HL-60/S4 treated with retinoic acid at 250 ng/mL for 4 days and 3 days (cell line): ENCODE data around the gene ASNSD1.

Experiments
- in situ Hi-C: fragments of 300-500 bp; cut with MboI; formaldehyde crosslinking; loops from 2 replicates; pipeline ENCODE4 v1.7.0; 2022; ENCODE audit warnings: low sequenced_read_pairs

ASNSD1 gene

GRCh38 chr2:189661148-189661956 is at the start of gene ASNSD1:
Gene ASNSD1, plus strand, starts transcription at chr2:189661459. Its CDS starts 4,674 bp downstream, at chr2:189666133.
- in situ Hi-C loops: no loop called here

DNA sequence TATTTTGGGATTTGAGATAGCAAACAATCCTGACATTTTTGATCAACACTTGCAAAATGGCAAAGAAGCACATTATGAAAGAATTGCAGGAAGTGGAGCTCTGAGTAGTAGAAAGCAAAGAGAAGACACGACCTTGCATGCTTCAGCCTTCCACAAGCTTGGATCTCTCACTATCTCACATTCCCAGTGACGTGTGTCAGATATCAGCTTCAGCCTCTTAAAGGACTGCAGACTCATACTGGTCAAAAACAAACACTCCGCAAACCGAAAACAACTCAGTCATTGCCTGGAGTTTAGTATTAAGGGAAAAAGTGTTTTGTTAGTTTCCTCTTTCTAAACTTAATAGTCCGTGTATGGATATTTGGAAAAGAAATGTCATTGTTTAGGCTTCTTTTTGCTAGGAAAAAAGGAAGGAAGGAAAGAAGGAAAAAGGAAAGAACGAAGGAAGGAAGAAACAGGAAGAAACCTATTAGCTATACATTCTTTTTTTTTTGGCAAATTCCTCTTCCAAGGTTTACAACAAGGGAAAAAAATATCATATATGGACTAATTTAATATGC is 48.1 kb upstream of the ASNSD1 start:
- in situ Hi-C loops: no loop called here

- in situ Hi-C loops: no loop called here
These were observed 47.4 kb upstream of the ASNSD1 start for GRCh38 chr2:189613650-189614420.

GRCh38 chr2:189614585-189614984 is 46.7 kb upstream of the ASNSD1 start:
- in situ Hi-C loops: no loop called here

GRCh38 chr2:189618197-189618596 is 43.1 kb upstream of the ASNSD1 start:
- in situ Hi-C loops: no loop called here

GRCh38 chr2:189621781-189622180 is 39.5 kb upstream of the ASNSD1 start:
- in situ Hi-C loops: no loop called here

DNA sequence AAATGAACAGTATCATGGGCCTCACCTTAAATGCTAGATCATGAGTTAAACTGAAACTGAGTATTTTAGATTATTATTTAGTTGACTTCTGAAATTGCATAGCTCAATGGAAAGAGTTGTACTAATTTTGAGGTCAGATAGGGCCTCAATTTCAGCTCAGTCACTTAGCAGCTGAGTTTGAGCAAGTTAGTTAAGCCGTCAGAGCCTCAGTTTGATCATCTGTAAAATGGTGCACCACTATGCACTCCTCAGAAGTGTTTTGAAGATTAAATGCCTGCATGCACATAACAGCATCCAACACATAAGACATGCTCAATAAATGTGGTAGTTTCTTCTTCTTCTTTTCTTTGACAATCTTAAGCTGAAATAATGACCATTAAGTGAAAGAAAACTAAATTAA is 38.2 kb upstream of the ASNSD1 start:
- in situ Hi-C loops: no loop called here

- in situ Hi-C loops: no loop called here
These were observed 36.5 kb upstream of the ASNSD1 start for GRCh38 chr2:189624648-189625355.

DNA sequence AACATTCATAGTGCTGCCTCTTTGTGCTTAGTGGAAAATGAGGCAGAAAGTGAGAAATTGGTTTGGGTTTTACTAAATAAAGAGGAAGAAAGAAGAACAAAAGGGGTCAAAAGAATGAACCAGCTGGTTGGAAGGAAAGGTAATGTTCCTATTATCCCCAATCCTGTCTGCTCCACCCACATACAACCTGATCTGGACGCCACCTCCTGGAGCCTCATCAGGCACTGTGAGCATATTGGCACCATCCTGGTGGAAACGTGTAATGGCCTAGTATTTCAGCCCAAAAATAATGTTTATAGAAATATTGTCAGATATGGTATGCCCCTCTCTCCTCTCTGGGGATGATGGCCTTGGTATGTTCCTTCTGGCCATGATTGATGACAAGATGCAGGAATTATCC is 35.6 kb upstream of the ASNSD1 start:
- in situ Hi-C loops: no loop called here

GRCh38 chr2:189627789-189628188 is 33.5 kb upstream of the ASNSD1 start:
- in situ Hi-C loops: no loop called here

- in situ Hi-C loops: no loop called here
These were observed 32.3 kb upstream of the ASNSD1 start for GRCh38 chr2:189628817-189629530.

- in situ Hi-C loops: no loop called here
These were observed 31.5 kb upstream of the ASNSD1 start for GRCh38 chr2:189629531-189630453.

GRCh38 chr2:189631849-189632248 is 29.4 kb upstream of the ASNSD1 start:
- in situ Hi-C loops: no loop called here

GRCh38 chr2:189633392-189633811 is 27.9 kb upstream of the ASNSD1 start:
- in situ Hi-C loops: no loop called here

GRCh38 chr2:189635353-189635752 is 25.9 kb upstream of the ASNSD1 start:
- in situ Hi-C loops: no loop called here

GRCh38 chr2:189638301-189639006 is 22.8 kb upstream of the ASNSD1 start:
- in situ Hi-C loops: no loop called here

- in situ Hi-C loops: no loop called here
These were observed 22.2 kb upstream of the ASNSD1 start for GRCh38 chr2:189639007-189639609.

- in situ Hi-C loops: no loop called here
These were observed 20.3 kb upstream of the ASNSD1 start for GRCh38 chr2:189641002-189641401.
